SK-MEL-5 (cell line): ENCODE results near the gene CCDC71L. TPM values are rescaled to one million over a fixed set of nuclear protein-coding genes. Genes with fewer than 3 reads are reported as not detected.

ENCODE experiments used
- DNase-seq: peaks from one replicate; pipeline ENCODE4 v3.0.0-alpha.2; 2016; ENCODE audit warnings: low read depth, low spot score
- in situ Hi-C: cut with HindIII; loops from 2 replicates; pipeline ENCODE4 v1.10.0; 2016; ENCODE audit warnings: low sequenced_read_pairs, high pct_unique_total_duplicates, low pct_unique_long_range_greater_than_20kb
- total RNA-seq: library from RNA; depleted of rRNA; stranded (reverse); fragments of >200 nt; shearing (Covaris generic); gene quantifications from 2 replicates; pipeline ENCODE4 v1.2.3, GENCODE V29; 2014; rRNA removed

The CCDC71L gene
- total RNA-seq, 1 experiment from 2014 or later = 89.1 TPM

DNA sequence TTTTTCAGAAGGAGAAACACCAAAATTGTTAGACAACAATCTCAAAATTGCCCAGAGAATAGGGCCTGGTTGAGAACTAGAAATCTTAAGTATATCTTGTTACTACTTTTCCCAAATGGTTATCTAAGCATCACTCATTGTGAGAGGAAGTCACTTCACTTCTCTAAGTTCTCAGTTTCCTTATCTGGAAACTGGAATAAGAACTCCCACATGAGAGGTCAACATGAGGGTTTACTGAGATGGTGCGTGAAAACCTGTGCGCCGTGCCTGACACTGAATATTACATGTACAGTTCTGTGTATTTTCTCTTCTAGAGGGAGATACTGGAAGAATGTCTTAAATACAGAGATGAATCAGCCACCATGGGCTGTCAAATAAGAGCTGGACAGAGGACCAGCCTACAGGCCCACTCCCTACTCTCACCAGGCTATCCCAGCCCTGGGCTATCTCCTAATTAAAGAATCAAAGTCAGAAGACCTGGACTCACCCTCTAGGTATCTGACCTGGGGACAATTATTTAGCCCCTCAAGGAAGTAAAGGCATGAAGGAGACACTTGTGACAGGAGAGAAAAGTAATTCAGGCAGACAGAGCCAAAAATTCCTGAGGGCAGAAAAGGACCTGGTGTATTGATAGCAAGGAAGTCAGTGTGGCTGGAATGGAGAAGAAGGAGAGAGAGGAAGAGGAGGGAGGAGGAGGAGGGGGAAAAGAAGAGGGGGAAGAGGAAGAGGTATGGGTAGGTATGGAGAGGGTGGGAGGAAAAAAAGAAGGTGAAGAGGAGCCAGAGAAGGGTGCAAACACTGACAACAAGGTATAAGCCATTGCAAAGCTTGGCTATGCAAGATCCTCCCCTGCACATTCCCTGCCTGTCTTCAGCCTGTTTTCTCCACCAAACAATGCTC is 44.9 kb downstream of the CCDC71L start:
- no peak for DNase-seq
- in situ Hi-C loops = loop anchor here (10.0 kb wide), 1 partner anchor 71 kb away; no protein-coding TSS in a partner anchor

DNA sequence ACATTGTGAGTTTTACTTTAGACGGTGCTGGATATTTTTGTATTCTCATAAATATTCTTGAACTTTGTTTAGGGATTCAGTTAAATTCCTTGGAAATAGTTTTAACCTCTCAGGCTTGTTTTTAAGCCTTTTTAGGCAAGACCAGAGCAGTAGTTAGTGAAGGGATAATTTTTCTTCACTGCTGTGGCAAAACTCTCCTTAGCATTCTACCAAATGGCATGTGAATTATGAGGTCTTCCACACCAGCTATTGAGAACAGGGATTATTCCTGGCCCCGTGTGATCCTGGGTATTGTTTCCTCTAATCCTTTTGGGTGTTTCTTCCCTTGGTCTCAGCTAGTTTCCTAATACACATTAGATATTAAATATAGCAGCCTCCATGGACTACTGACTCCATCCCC is 46.2 kb downstream of the CCDC71L start:
- in situ Hi-C loops = loop anchor here (10.0 kb wide), 1 partner anchor 70 kb away; no protein-coding TSS in a partner anchor

DNA sequence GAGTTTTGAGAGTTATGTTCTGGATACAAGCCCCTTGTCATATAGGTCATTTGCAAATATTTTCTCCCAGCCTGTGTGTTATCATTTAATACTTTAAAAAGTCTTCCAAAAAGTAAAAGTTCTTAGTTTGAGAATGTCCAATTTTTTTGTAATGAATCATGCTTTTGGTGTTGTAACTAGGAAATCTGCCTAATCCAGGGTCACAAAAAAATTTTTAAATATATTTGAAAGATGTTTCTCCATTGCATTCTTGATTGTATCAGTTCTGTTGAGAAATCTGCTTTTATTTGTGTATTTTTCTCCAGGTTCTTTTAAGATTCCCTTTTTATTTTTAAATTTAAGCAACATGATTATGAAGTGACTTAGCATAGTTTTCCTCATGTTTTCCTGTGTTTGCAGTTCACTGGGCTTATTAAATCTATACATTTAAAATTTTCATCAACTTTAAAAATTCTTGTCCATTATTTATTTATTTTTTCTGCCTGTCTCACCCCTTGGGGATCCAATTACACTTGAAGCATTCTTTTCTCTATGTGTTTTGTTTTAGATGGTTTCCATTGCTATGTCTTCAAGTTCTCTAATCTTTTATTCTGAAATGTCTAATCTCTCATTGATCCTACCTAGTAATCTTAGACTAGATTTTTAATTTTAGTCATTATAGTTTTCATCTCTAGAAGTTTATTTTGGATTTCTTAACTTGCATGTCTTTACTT is 47.0 kb downstream of the CCDC71L start:
- in situ Hi-C loops = loop anchor here (10.0 kb wide), 1 partner anchor 69 kb away; no protein-coding TSS in a partner anchor
- DNase-seq = no peak

More for the DNA sequence above, 46.2 kb downstream of the CCDC71L start:
- no peak for DNase-seq

DNA sequence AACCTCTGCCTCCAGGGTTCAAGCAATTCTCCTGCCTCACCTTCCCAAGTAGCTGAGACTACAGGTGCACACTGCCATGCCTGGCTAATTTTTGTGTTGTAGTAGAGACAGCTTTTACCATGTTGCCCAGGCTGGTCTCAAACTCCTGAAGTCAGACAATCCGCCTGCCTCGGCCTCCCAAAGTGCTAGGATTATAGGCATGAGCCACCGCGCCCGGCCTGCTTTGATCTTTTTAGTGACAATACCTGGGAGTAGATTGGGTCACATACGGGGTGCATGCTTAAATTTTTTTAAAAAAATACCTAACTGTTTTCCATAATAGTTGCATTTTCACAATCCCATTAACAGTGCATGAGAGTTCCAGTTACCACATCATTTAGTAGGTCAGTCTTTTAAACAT is 47.7 kb downstream of the CCDC71L start:
- in situ Hi-C loops = loop anchor here (10.0 kb wide), 1 partner anchor 68 kb away; no protein-coding TSS in a partner anchor
- no peak for DNase-seq

DNA sequence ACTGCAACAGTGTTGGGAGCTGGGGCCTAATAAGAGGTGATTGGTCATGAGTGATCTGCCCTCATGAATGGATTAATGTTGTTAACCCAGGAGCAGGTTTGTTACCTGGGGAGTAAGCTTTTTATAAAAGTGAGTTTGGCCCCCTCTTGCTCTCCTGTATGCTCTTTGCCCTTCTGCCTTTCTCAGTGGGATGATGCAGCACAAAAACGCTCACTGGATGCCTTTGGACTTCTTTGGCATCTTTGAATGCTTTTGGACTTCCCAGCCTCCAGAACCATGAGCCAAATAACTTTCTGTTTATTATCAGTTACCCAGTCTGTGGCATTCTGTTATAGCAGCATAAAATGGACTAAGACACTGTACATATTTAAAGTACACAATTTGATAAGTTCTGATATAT is 48.5 kb downstream of the CCDC71L start:
- in situ Hi-C loops = loop anchor here (10.0 kb wide), 1 partner anchor 68 kb away; no protein-coding TSS in a partner anchor
- no peak for DNase-seq

DNA sequence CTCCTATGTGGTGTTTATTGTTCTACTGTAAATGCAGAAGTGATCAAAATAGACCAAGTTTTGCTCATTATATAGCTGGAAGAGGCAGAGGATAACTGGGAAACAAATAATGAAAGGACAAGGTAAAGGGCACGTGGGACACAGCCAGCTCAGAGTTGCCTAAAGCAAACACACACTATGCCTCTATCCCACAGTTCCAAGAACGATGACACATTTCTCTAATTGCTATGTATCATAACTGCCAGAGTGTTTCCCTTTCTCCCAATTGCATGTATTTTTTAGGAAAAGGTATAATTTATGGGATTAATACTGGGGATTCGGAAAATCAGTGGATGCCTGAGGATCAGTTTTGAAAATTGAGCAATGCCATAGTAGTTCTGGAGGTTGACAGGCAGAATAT is 49.0 kb downstream of the CCDC71L start:
- DNase-seq = peak; percentile 82
- in situ Hi-C loops = loop anchor here (10.0 kb wide), 1 partner anchor 67 kb away; no protein-coding TSS in a partner anchor

DNA sequence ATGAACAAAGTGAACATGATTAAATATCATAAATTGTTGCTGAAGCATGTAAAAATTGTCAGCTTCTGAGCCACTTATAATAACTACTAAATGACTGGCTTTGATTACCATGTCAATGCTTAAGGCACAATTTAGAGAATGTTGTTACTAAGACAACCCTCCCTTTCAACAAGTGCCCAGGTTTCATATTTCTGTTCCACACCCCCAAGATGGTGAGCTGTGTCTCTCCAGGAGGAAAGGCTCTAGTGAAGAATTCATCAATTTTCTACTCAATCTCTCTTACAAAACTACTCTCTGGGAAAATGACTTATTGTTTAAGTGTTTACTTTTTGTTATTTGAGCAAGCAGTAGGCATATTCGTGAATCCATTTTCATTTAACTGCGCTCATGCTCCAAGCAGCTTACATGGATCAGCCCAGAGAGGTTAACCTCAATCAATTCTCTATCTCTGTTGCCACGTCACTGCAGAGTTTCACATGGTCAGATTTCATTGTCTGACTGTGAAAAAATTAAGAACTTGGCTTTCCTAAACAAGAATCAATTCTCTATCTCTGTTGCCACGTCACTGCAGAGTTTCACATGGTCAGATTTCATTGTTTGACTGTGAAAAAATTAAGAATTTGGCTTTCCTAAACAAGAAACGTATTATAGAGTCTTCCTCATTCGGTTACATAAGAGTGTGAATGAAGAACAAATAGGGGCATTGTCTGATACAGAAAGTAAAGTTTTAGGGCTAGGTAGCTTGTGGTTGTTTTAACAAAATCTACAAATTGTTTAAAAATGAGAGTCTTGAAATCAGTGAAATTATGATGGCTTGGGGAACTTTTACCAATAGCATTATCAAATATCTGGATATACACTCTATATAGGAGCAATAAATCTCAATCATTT is 49.7 kb downstream of the CCDC71L start:
- DNase-seq = peak; percentile 100
- in situ Hi-C loops = loop anchor here (10.0 kb wide), 1 partner anchor 66 kb away; no protein-coding TSS in a partner anchor

DNA sequence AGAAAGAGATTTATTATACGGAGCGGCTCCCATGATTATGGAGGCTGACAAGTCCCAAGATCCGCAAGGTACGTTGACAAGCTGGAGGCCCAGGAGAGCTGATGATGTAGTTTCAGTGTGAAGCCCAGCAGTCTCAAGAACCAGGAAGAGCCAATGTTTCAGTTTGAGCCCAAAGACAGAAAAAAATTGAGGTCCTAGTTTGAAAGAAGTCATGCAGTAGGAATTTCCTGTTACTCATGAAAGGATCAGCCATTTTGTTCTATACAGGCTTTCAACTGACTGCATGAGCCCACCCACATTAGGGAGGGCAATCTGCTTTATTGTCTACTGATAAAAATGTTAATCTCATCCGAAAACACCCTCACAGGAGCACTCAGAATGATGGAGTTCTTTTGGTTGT is 51.5 kb downstream of the CCDC71L start:
- in situ Hi-C loops = no loop called here
- no peak for DNase-seq

DNA sequence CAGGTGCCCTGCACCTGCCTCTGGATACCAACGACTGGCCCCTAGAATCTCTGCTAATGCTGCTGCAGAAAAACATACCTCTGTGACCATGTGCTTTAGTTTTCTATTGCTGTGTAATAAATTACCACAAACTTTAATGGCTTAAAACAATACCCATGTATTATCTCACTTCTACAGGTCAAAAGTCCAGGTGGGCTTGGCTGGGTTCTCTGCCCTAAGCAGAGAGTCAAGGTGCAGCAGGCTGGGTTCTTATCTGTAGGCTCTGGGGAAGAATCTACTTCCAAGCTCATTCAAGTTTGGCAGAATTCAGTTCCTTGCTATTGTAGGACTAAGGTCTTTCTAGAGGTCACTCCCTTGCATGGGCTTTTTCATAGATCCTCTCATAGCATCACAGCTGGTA is 52.3 kb downstream of the CCDC71L start:
- no peak for DNase-seq

More for the DNA sequence above, 52.3 kb downstream of the CCDC71L start:
- in situ Hi-C loops = no loop called here

Other genes starting within 250 kb of the CCDC71L start
- 0.03 and 0.05 TPM in 2 replicates for gene PIK3CG, start 204.1 kb upstream of the CCDC71L start, total RNA-seq